GM12864 (cell line): ENCODE data around the gene PRKCQ.
"Not testable (repeated sequence)": the region's sequence is repeated elsewhere in the genome, so short reads cannot be mapped to it uniquely, and the experiment has no call there.

ENCODE experiments used
- DNase-seq: peaks from one replicate; pipeline ENCODE4 v3.0.0-alpha.2; 2011; ENCODE audit warnings: low read depth
- H3K4me3 ChIP-seq: 2 replicates; pipeline ENCODE4 v1.5.1; 2011; ENCODE audit warnings: mild to moderate bottlenecking, low read depth, low read length, control low read depth
- CTCF ChIP-seq: IDR thresholded peaks from 2 replicates; pipeline ENCODE4 v1.5.1; 2011; ENCODE audit warnings: low read depth, mild to moderate bottlenecking, moderate library complexity, low read length, control low read depth, inconsistent platforms; ENCODE audit errors: missing control alignments

The PRKCQ gene

GRCh38 chr10:6474871-6475270 lies 105.2 kb downstream of the PRKCQ start:
- no peak for DNase-seq
- no peak for TF ChIP-seq CTCF
- H3K4me3 ChIP-seq, result no peak overlapping the region

- no peak overlapping the region for H3K4me3 ChIP-seq
- no peak for DNase-seq
- no peak for TF ChIP-seq CTCF
Measured at GRCh38 chr10:6473901-6474370, 106.1 kb downstream of the PRKCQ start.

- no peak for TF ChIP-seq CTCF
- no peak overlapping the region for H3K4me3 ChIP-seq
- no peak for DNase-seq
Measured at GRCh38 chr10:6473430-6473829, 106.6 kb downstream of the PRKCQ start.

GRCh38 chr10:6472710-6473005 lies 107.4 kb downstream of the PRKCQ start:
- not testable (repeated sequence) for H3K4me3 ChIP-seq, DNase-seq

GRCh38 chr10:6470894-6471618 lies 109.0 kb downstream of the PRKCQ start:
- TF ChIP-seq CTCF, result no peak
- no peak overlapping the region for H3K4me3 ChIP-seq
- no peak for DNase-seq

- no peak overlapping the region for H3K4me3 ChIP-seq
- DNase-seq, result no peak
- TF ChIP-seq CTCF, result no peak
Measured at GRCh38 chr10:6469661-6470060, 110.4 kb downstream of the PRKCQ start.

- no peak overlapping the region for H3K4me3 ChIP-seq
- TF ChIP-seq CTCF, result no peak
Measured at GRCh38 chr10:6465854-6466601, 114.0 kb downstream of the PRKCQ start.

More at GRCh38 chr10:6465854-6466601, 114.0 kb downstream of the PRKCQ start:
- no peak for DNase-seq
